ENCODE data around the gene CAMK1G.

DNA sequence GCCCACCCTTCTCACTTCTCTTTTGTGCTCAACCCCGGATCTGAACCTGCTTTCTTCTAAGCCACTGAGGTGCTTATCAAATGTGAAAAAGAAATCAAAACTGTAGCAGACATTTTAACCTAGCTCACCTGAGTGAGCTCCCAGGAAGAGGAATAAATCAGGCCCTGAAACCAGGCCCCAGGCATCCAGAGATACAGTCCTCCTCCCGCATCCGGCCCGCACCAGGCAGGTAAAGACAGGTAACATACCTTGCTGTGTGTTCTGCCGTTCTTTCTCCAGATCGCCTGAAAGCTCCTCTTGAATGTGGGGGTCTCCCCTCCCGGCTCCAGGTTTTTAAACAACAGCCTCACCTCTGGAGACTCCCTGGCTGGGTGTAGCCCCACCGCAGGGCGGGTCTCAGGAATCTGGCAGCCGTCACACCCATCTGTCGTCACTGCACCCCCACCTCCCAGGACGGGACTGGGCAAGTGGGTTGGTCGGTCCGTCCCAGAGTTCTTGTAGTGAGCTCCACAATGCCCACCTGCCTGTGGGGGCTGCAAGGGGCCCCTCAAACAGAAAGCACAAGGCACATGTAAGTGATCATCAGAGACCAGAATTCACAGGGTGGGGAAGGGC, 68.7 kb downstream of the CAMK1G start, which contains the start of gene LAMB3:
- TF ChIP-seq CTCF (IDR thresholded peaks at IDR 0.05; ENCODE audit: insufficient read depth, low read length) (no peak), POLR2AphosphoS5 (IDR thresholded peaks at IDR 0.05; ENCODE audit: low read depth) (no peak), REST (IDR thresholded peaks at IDR 0.05; ENCODE audit: insufficient replicate concordance, low read depth) (no peak)

Data from HL-60 (cell line).